ENCODE data around the gene PRRT4.
A peak's percentile ranks its signal among the peaks of the same experiment; 100 is the strongest.

PRRT4 gene

GRCh38 chr7:128399991-128400390 lies 38.5 kb upstream of the PRRT4 start:
- Histone ChIP-seq H3K9me3 (no peaks in the 10 kb centered on the region), H3K4me1 (ENCODE audit: control insufficient read depth in 1 of 2, insufficient read depth in 1 of 2, low read depth in 1 of 2, low read length in 1 of 2) (peaks cover 6 to 17% of the 10 kb centered on the region in 2 experiments), H3K36me3 (peaks cover 100% of the 10 kb centered on the region), H3K4me3 (ENCODE audit: low read depth in 1 of 2, low read length in 1 of 2) (no peak overlapping the region), H3K27ac (no peak overlapping the region), H3K27me3 (no peaks in the 10 kb centered on the region)
- no peak for TF ChIP-seq CTCF (IDR thresholded peaks at IDR 0.05)

- peaks cover 100% of the 10 kb centered on the region for H3K36me3 ChIP-seq
- H3K9me3 ChIP-seq = no peaks in the 10 kb centered on the region
- no peaks in the 10 kb centered on the region for H3K27me3 ChIP-seq
- H3K4me3 ChIP-seq (ENCODE audit: low read depth in 1 of 2, low read length in 1 of 2) = no peak overlapping the region
- H3K4me1 ChIP-seq (ENCODE audit: control insufficient read depth in 1 of 2, insufficient read depth in 1 of 2, low read depth in 1 of 2, low read length in 1 of 2) = peaks cover 0 to 5% of the 10 kb centered on the region in 2 experiments
- no peak for TF ChIP-seq CTCF (IDR thresholded peaks at IDR 0.05)
- H3K27ac ChIP-seq = no peak overlapping the region
These were observed 37.3 kb upstream of the PRRT4 start for GRCh38 chr7:128398841-128399135.

- Histone ChIP-seq H3K4me1 (ENCODE audit: control insufficient read depth in 1 of 2, insufficient read depth in 1 of 2, low read depth in 1 of 2, low read length in 1 of 2) (no peaks in the 10 kb centered on the region), H3K36me3 (peaks cover 100% of the 10 kb centered on the region), H3K4me3 (ENCODE audit: low read depth in 1 of 2, low read length in 1 of 2) (no peak overlapping the region), H3K9me3 (no peaks in the 10 kb centered on the region), H3K27me3 (no peaks in the 10 kb centered on the region), H3K27ac (no peak overlapping the region)
- peak; percentile 90 for TF ChIP-seq CTCF (IDR thresholded peaks at IDR 0.05)
These were observed 36.7 kb upstream of the PRRT4 start for GRCh38 chr7:128398016-128398840.

GRCh38 chr7:128396357-128396756 lies 34.9 kb upstream of the PRRT4 start:
- H3K27ac ChIP-seq = no peak overlapping the region
- H3K9me3 ChIP-seq = no peaks in the 10 kb centered on the region
- H3K4me3 ChIP-seq (ENCODE audit: low read depth in 1 of 2, low read length in 1 of 2) = no peak overlapping the region
- H3K27me3 ChIP-seq = no peaks in the 10 kb centered on the region
- peaks cover 100% of the 10 kb centered on the region for H3K36me3 ChIP-seq
- no peaks in the 10 kb centered on the region for H3K4me1 ChIP-seq (ENCODE audit: control insufficient read depth in 1 of 2, insufficient read depth in 1 of 2, low read depth in 1 of 2, low read length in 1 of 2)
- TF ChIP-seq CTCF (IDR thresholded peaks at IDR 0.05) = no peak

GRCh38 chr7:128395748-128396147 lies 34.3 kb upstream of the PRRT4 start:
- Histone ChIP-seq H3K4me3 (ENCODE audit: low read depth in 1 of 2, low read length in 1 of 2) (no peak overlapping the region), H3K4me1 (ENCODE audit: control insufficient read depth in 1 of 2, insufficient read depth in 1 of 2, low read depth in 1 of 2, low read length in 1 of 2) (peaks cover 0 to 5% of the 10 kb centered on the region in 2 experiments), H3K27ac (no peak overlapping the region), H3K27me3 (no peaks in the 10 kb centered on the region), H3K36me3 (peaks cover 97% of the 10 kb centered on the region), H3K9me3 (no peaks in the 10 kb centered on the region)
- no peak for TF ChIP-seq CTCF (IDR thresholded peaks at IDR 0.05)

All from neutrophil (primary cell).